T1000 (cell line): ENCODE data around the gene CEP68.

Source experiments
- DNase-seq: peaks from one replicate; lab custom pipeline; 2025; ENCODE audit warnings: mixed read lengths; lab: John Stamatoyannopoulos, UW

The CEP68 gene

DNA sequence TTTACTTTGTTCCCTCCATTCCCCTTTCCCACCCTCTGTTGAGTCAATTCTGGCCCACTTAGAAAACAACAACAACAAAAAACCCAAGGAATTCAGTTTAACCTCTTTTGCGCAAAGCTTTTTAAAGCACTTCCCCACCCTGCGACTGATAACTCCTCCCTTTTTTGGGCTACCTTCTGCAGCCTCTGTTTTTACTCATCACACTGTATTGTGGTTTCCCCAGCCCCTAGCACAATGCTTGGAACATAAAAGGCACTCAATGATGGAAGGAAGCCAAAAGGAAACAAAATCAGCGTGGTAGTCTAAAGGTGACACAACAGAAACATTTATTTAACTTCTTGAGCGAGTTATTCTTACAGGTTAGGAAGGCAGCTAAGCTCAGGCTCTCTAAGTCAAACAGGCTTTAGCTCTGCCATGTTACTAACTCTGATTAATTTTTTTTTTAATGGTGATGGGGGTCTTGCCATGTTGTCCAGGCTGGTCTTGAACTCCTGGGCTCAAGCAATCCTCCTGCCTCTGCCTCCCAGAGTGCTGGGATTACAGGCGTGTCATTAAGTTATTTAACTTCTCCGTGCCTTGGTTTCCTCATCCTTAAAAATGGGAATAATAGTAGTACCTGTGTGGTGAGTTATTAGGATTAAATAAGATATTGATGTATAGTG, 1.3 kb downstream of the CEP68 start:
- no peak for DNase-seq

DNA sequence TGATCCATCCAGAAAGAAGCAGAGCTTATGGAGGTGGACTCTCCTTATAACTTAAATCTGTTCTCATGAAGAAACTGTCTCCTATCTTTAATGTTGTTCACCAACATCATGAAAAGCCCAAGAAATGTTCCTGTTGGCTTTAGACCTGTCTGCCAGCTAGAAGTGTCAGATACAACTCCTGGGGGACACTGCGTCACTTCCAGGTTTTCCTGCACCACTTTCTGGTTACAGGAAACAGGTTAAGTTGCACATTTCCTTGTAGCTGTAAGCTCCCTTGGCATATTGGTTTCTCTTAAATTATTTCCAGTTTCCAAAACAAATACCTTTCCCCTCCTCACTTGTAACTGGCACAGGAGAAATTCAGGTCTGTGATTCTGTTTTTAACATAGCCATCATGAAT, 2.9 kb downstream of the CEP68 start:
- DNase-seq: no peak

GRCh38 chr2:65061146-65061909, 5.1 kb downstream of the CEP68 start:
- DNase-seq: no peak

DNA sequence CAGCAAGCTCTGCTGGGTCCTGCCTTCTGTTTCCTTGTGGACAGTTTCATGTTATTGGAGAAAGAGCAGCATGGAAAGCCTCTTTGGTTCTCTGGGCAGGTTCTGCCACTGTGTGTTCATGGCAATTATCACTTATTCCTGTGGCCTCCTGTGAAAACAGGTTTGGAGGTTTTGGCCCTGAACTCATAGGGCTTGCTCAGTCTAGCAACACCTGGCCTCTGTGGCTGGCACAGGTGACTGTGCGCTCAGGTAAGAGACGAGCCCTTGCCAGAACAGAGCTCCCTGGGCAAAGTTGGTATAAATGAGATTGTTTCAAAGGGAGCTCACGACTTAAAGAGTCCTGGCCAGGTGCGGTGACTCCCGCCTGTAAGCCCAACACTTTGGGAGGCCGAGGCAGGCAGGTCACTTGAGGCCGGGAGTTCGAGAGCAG, 5.7 kb downstream of the CEP68 start:
- no peak for DNase-seq

DNA sequence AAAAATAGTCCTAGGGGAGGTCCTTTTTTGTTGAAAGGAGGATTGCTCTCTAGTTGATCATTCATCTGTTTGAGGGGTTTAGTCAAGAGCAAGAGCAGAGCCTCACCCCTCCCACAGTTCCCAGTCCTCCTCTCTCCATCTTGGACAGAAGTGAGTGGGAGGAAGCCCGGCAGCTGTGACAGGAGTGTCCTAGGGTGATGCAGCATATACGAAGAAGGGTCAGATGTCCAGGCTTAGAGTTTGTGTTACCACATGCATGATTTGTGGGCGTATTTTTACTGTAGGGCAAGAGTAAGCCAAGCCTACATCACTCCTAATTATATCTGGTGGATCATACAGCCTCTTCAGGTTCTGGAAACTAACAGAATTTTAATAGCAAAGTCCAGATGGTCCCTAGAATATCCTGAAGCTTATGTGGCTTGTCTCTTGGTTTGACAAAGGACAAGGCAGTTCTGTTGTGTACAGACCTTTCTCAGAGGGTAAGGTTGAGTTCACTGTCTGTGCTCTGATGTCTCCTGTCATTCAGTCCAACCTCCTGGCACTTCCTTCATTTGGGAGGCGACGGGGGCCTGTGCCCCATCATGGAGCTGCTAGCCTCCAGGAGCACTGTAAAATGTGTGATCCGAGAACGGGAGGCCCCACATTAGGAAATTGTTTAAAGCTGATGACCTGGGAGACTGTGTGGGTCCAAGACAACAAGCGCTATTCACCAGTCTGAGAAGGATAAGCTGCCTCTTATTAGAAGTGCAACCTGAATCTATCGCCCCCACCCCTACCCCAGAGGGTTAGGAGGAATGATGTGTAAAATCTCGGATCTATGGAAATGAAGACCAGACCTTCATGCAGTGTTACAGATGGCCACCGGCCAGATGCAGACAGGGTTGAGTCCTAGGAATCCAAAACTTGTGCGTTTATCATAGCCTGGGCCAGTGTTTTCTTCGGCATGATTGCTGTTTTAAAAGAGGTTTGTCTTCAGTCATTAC, 6.9 kb downstream of the CEP68 start:
- DNase-seq: no peak

DNA sequence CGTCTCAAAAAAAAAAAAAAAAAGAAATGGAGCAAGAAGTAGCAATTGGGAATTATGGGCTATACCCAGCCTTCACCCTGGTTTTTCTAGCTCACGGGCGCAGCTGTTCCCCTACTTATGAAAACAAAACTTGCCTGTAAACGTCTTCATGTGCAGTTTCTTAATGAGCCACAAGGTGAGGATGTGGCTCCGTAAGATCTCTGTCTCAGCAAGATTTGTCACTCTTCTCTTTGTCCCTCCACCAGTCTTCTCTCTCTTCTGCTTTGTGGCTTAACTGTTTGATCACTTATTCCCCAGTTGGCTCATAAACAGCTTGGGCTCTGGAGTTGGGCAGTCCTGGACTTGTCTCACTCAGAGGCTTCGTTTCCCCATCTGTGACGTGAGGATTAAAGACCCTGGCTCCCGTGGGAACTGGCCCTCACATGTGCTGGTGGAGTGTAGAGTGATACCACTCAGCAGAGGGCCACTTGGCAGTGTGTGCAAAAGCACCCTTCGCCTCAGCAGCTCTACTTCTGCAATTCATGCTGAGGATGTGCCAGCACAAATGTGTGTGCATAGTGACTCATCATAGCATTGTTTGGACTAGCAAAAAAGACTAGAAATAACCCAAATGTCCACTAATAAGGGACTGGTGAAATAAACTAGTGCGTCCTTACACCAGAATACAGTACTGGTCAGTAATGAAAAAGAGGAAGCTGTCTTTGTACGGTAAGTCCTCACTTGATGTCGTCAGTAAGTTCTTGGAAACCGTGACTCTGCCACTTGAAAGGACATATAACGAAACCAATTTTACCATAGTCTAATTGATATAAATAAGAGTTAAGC, 8.7 kb downstream of the CEP68 start:
- DNase-seq: peak; percentile 68

GRCh38 chr2:65067806-65068553, 11.8 kb downstream of the CEP68 start:
- DNase-seq: no peak

- DNase-seq: no peak
These were observed 13.2 kb downstream of the CEP68 start for GRCh38 chr2:65069439-65069824.

DNA sequence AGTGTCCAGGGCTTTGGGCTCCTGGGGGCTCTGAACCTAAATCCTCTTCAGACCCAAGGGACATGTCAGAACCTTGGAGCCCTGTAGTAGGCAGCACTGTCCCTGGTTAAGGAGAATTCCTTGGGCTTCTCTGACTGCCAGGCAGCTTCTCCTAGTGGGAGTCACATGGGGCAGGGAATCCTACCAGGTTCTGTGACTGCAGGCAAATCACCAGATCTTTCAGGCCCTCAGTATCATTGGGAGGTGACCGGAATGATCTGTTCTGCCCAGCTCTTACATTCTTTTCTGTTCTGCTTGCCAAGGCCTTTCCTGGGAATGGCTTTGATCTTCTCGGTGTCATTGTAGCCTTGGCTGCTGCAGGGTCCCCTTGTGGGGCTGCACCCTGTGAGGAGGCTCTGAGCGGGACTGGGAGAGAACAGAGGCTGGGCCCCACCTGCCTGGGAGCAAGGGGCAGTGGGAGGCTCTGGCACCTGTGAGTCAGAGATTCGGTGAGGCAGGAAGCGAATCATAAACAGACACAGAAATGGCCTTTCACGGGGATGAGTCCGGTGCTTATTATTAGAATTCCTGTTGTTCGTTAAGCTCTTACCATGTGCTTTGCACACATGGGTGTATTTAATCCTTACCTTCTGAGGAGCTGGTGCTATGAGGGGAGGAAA, 14.1 kb downstream of the CEP68 start:
- no peak for DNase-seq

DNA sequence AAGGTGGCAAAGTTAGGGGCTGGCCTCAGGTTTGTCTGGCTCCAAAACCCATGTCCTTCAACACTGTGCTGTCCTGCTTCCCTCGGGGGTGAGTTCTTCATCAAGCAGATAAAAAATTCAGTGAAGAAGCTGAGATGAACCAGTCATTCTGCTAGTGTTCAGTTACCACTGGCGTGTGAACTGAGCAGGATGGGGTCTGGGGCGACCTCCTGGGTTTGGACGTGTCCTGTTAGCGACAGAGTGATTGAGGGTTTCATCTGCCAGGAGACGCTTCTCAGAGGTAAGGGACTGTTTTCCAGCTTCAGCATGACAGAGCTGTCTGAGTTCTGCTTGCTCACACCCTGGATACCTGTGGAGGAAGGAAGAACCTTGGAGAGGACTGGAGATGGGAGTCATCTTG, 14.6 kb downstream of the CEP68 start:
- DNase-seq: no peak

- DNase-seq: peak; percentile 44
These were observed 15.4 kb downstream of the CEP68 start for GRCh38 chr2:65071499-65072180.

GRCh38 chr2:65072181-65072970, 16.2 kb downstream of the CEP68 start:
- no peak for DNase-seq

GRCh38 chr2:65073879-65074565, 17.8 kb downstream of the CEP68 start:
- DNase-seq: no peak

- DNase-seq: no peak
These were observed 19.0 kb downstream of the CEP68 start for GRCh38 chr2:65075176-65075575.

DNA sequence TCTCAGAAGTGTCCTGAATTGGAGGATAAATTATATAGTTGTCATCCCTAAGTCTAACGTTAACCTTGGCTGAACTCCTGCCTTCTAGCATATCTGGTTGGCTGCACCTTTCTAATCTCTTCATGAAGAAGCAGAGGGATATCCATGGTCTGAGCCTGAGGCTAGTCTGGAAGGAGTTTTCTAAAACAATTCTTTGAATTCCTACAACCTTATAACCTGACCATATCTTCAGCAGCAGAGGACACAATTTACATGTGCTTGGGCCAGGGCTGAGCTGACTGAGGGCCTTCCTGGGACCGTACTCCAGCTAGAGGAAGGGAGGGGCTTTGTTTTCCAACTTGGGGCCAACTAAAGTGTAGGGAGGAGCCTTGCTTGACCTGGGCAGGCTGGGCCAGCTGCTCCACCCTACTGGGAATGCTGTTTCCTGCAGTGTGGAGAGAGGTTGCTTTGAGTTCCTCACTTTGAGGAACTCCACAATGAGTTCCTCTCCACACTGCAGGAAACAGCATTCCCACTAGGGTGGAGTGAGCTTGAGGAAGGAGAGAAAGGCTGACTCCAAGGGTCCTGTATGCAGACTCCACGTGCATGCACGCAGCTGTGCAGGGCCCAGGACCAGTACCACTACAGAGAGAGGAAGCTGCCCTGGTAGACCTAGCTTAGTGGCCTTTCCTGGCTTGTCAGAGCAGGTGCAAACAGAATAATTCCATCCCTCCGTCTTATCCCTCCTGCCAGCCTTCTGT, 19.6 kb downstream of the CEP68 start:
- no peak for DNase-seq

DNA sequence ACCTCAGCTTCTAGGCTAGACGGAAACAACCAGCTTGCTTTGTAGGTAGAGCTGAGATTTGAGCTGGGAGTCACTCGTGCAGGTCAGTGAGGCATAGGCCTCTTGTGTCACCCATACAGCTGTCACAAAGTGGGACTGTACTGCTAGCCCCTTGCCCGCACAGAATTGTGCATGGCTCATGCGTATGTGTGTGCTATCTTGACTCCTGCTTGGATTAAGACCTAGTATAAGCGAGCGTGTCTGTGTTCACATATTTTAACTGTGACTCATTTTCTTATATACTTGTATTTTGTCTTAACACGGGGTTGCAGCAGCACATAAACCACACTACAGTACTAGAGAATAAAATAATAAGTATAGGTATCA, 20.1 kb downstream of the CEP68 start:
- DNase-seq: no peak

DNA sequence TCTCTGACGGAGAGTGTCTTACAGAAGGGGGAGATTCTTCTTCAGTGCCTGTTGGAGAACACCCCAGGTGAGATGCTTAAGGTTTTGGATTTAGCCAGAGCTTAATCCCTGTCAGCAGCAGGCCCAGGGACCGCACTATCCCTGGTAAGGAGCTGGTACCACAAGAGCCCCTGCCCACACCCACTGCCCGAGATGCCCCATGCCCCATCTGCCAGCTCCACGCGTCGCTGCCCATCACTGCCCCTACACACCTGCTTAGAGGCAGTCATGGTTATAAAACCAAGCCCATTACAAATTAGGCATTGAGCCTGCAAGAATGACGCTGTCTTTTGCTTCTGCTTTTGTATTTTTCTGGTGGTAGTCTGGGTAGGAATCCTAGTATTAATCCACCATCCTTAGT, 21.7 kb downstream of the CEP68 start:
- DNase-seq: no peak

DNA sequence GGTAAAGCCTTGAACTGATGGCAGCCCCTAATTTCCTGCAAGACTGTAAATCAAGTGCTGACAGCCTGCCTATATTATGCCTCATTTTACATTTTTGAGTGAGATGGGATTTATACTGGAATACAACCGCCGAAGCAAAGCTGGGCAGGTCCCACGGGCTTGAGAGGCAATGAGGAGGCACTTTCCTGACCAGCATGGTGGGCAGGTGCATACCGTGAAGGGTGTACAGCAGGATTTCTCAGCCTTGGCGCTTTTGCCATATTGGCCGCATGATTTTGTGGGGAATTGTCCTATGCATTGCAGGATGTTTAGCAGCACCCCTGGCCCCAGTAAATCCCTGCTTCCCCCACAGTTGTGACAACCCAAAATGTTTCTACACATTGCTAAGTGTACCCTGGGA, 22.8 kb downstream of the CEP68 start:
- no peak for DNase-seq
